VCaP (cell line): ENCODE data around the gene PDGFA.

ENCODE experiments used
- H3K27ac ChIP-seq: fragments of 450-650 bp; 2 replicates; pipeline ENCODE4 v1.5.1; 2017
- CTCF ChIP-seq: fragments of 450-650 bp; conservative IDR thresholded peaks from 2 replicates; pipeline ENCODE4 v1.5.1; 2017; ENCODE audit warnings: mild to moderate bottlenecking, moderate library complexity

PDGFA gene

GRCh38 chr7:468681-469562, 50.7 kb downstream of the PDGFA start:
- H3K27ac ChIP-seq: no peak overlapping the region
- no peak for TF ChIP-seq CTCF

GRCh38 chr7:467856-468545, 51.6 kb downstream of the PDGFA start:
- TF ChIP-seq CTCF: no peak
- no peak overlapping the region for H3K27ac ChIP-seq

GRCh38 chr7:467393-467828, 52.2 kb downstream of the PDGFA start:
- H3K27ac ChIP-seq: no peak overlapping the region
- TF ChIP-seq CTCF: no peak

- no peak for TF ChIP-seq CTCF
- H3K27ac ChIP-seq: no peak overlapping the region
These were observed 53.0 kb downstream of the PDGFA start for GRCh38 chr7:466465-467191.

GRCh38 chr7:465710-466400, 53.8 kb downstream of the PDGFA start:
- no peak overlapping the region for H3K27ac ChIP-seq
- TF ChIP-seq CTCF: no peak

- TF ChIP-seq CTCF: no peak
- H3K27ac ChIP-seq: no peak overlapping the region
These were observed 54.9 kb downstream of the PDGFA start for GRCh38 chr7:464454-465401.
